Stomach (tissue), 4 donors: ENCODE results near the gene IGSF1.

ENCODE experiments used
- CTCF ChIP-seq, 7 experiments: fragments of 450-650 bp in 4 of 7; fragments of 200-600 bp in 3 of 7; sonication (generic) in 3 of 7; IDR thresholded peaks; one replicate each; pipeline ENCODE4 v1.5.1; 2016 to 2019; ENCODE audit warnings: antibody characterized with exemption in 7 of 7, control low read depth in 2 of 7, mild to moderate bottlenecking in 1 of 7
- POLR2AphosphoS5 ChIP-seq, 3 donors: sonication (generic); formaldehyde crosslinking; IDR thresholded peaks; one replicate each; pipeline ENCODE4 v1.6.1; 2016; ENCODE audit warnings: antibody characterized with exemption in 3 of 3

GRCh38 chrX:131301155-131301554 is 12.0 kb upstream of the IGSF1 start:
- TF ChIP-seq CTCF (IDR thresholded peaks at IDR 0.05): no peak
- TF ChIP-seq POLR2AphosphoS5 (IDR thresholded peaks at IDR 0.05): no peak
